Caco-2 (cell line): Measurements from ENCODE around the gene ALOXE3. TPM values are rescaled to one million over a fixed set of nuclear protein-coding genes. Genes with fewer than 3 reads are reported as not detected.

Source experiments
- BruUV-seq: library from RNA; stranded (reverse); fragments of 400-500 nt; replicated peaks from 2 replicates; lab custom pipeline; 2021; lab: Mats Ljungman, UMichigan
- CTCF ChIA-PET: fragments of 300-600 bp; sonication (Branson Sonifier 250); formaldehyde crosslinking; loops from one replicate; lab custom pipeline; 2022; ENCODE audit warnings: antibody characterized with exemption; lab: Charles Lee
- POLR2A ChIA-PET: fragments of 300-600 bp; sonication (Branson Sonifier 250); formaldehyde crosslinking; loops from one replicate; lab custom pipeline; 2022; ENCODE audit warnings: antibody characterized with exemption; lab: Charles Lee
- DNase-seq, 2 experiments: peaks; one replicate each; pipeline versions ENCODE4 v3.0.0 to v3.0.0-alpha.2; 2020 to 2022
- H3K27me3 ChIP-seq: replicated peaks from 2 replicates; pipeline ENCODE4 v1.6.0; 2011; ENCODE audit warnings: low read length; ENCODE audit not compliant: control insufficient read depth, insufficient read depth
- H3K36me3 ChIP-seq: 2 replicates; pipeline ENCODE4 v1.5.1; 2011; ENCODE audit warnings: low read length; ENCODE audit not compliant: control insufficient read depth, insufficient read depth
- H3K4me1 ChIP-seq: fragments of 250-450 bp; sonication (Bioruptor Pico); 2 replicates; pipeline ENCODE4 v1.5.1; 2020; ENCODE audit warnings: mild to moderate bottlenecking
- H3K4me3 ChIP-seq: 2 replicates; pipeline ENCODE4 v1.5.1; 2011; ENCODE audit warnings: low read depth, mild to moderate bottlenecking, control low read depth, low read length
- H3K9me3 ChIP-seq: fragments of 250-450 bp; sonication (Bioruptor Pico); 2 replicates; pipeline ENCODE4 v1.5.1; 2020; ENCODE audit warnings: mild to moderate bottlenecking, moderate library complexity
- H3K27ac Mint-ChIP-seq: one replicate; pipeline ENCODE4 v1.8.0; 2022; ENCODE audit warnings: mixed read lengths; ENCODE audit not compliant: unreplicated experiment
- H3K27me3 Mint-ChIP-seq: one replicate; pipeline ENCODE4 v1.8.0; 2022; ENCODE audit warnings: mixed read lengths; ENCODE audit not compliant: insufficient read depth, unreplicated experiment
- H3K36me3 Mint-ChIP-seq: one replicate; pipeline ENCODE4 v1.8.0; 2022; ENCODE audit warnings: mild to moderate bottlenecking, mixed read lengths; ENCODE audit not compliant: insufficient read depth, unreplicated experiment
- H3K4me1 Mint-ChIP-seq: one replicate; pipeline ENCODE4 v1.8.0; 2022; ENCODE audit warnings: low read depth, mixed read lengths; ENCODE audit not compliant: unreplicated experiment
- H3K4me3 Mint-ChIP-seq: one replicate; pipeline ENCODE4 v1.8.0; 2022; ENCODE audit warnings: mild to moderate bottlenecking, moderate library complexity, mixed read lengths; ENCODE audit not compliant: unreplicated experiment
- H3K9me3 Mint-ChIP-seq: one replicate; pipeline ENCODE4 v1.8.0; 2022; ENCODE audit warnings: mixed read lengths; ENCODE audit not compliant: unreplicated experiment
- intact Hi-C: fragments of 100-400 bp; cut with micrococcal nuclease; formaldehyde crosslinking; loops from one replicate; pipeline ENCODE4 v1.10.0; 2022; ENCODE audit not compliant: unreplicated experiment
- total RNA-seq: library from RNA; stranded (reverse); gene quantifications from 2 replicates; pipeline ENCODE4 v1.2.3, GENCODE V29; 2022
- TF ChIP-seq, protein P1 (sequence below), 2 experiments: fragments of 200-600 bp in 1 of 2; IDR thresholded peaks; 1 replicate in 1 of 2; 2 replicates in 1 of 2; pipeline versions ENCODE4 v1.5.1 to v1.8.0; 2011 to 2022; ENCODE audit warnings: antibody characterized with exemption in 1 of 2, control low read depth in 1 of 2, inconsistent platforms in 1 of 2, low read depth in 1 of 2, low read length in 1 of 2, mild to moderate bottlenecking in 1 of 2, moderate library complexity in 1 of 2; ENCODE audit not compliant: insufficient read depth in 1 of 2, severe bottlenecking in 1 of 2, unreplicated experiment in 1 of 2

Gene ALOXE3
- total RNA-seq, 1 experiment from 2014 or later, result not detected

DNA sequence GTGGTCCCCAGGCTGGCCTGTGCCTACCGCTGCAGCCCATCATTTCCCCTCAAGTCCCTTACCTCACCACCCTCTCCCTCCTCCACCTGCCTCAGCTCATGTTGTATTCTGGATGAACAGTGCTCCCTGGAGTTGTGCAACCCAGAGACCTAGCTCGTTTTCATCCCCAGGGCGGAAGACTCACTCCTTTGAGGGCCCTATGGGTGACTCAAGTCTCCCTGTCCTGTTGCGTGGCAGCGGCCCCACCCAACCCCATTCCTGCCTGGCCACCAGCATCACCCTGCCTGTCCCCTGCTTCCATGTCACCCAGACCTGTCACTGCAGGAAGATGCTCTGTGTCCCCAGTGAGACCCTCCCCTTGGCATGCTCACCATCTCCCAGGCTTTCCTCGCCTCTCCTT, 34.1 kb downstream of the ALOXE3 start:
- no TSS peak for BruUV-seq
- no peaks in the 10 kb centered on the region for H3K4me1 ChIP-seq
- no peaks in the 10 kb centered on the region for H3K27me3 ChIP-seq
- H3K36me3 ChIP-seq, result no peaks in the 10 kb centered on the region
- Mint-ChIP-seq H3K27me3 (peaks cover 8% of the 10 kb centered on the region), H3K27ac (no peak overlapping the region), H3K4me1 (no peaks in the 10 kb centered on the region), H3K9me3 (no peaks in the 10 kb centered on the region), H3K4me3 (no peak overlapping the region), H3K36me3 (no peaks in the 10 kb centered on the region)
- ChIA-PET CTCF (no interaction called here), POLR2A (no interaction called here)
- no peaks in the 10 kb centered on the region for H3K9me3 ChIP-seq
- intact Hi-C loops, result loop anchor here (5.0 kb wide), 1 partner anchor 33 kb away; the partner anchor contains the start of gene ALOXE3
- no peak overlapping the region for H3K4me3 ChIP-seq
- no peak for DNase-seq
- TF ChIP-seq, protein P1, sequence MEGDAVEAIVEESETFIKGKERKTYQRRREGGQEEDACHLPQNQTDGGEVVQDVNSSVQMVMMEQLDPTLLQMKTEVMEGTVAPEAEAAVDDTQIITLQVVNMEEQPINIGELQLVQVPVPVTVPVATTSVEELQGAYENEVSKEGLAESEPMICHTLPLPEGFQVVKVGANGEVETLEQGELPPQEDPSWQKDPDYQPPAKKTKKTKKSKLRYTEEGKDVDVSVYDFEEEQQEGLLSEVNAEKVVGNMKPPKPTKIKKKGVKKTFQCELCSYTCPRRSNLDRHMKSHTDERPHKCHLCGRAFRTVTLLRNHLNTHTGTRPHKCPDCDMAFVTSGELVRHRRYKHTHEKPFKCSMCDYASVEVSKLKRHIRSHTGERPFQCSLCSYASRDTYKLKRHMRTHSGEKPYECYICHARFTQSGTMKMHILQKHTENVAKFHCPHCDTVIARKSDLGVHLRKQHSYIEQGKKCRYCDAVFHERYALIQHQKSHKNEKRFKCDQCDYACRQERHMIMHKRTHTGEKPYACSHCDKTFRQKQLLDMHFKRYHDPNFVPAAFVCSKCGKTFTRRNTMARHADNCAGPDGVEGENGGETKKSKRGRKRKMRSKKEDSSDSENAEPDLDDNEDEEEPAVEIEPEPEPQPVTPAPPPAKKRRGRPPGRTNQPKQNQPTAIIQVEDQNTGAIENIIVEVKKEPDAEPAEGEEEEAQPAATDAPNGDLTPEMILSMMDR (IDR thresholded peaks at IDR 0.05; ENCODE audit: insufficient read depth in 1 of 2, low read depth in 1 of 2, low read length in 1 of 2, severe bottlenecking in 1 of 2, unreplicated experiment in 1 of 2), result no peak

DNA sequence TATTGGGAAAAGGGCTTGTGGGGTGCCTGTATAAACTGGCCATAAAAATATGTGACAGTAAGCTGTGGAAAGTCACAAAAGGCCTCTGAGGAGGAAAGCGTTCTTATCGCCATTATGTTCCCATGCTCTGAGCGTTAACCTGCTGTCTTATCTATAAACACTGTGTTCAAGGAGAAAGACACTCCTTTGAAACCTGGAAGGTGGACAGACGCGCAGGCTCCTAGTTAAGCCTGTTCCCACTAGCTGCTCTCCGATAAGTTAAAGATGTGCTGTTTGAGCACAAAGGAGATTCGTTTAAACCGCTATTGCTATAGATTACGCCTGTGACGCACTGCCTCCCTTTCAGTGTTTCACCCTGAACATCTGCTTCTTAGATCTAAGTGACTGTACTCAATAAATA, 36.0 kb downstream of the ALOXE3 start:
- intact Hi-C loops, result loop anchor here (5.0 kb wide), 1 partner anchor 35 kb away; the partner anchor contains the start of gene ALOXE3
- Mint-ChIP-seq H3K4me3 (no peak overlapping the region), H3K27ac (no peak overlapping the region), H3K36me3 (no peaks in the 10 kb centered on the region), H3K27me3 (peaks cover 2% of the 10 kb centered on the region), H3K9me3 (no peaks in the 10 kb centered on the region), H3K4me1 (no peaks in the 10 kb centered on the region)
- DNase-seq, result no peak
- H3K4me3 ChIP-seq, result no peak overlapping the region
- H3K36me3 ChIP-seq, result no peaks in the 10 kb centered on the region
- H3K27me3 ChIP-seq, result no peaks in the 10 kb centered on the region
- ChIA-PET POLR2A (no interaction called here), CTCF (no interaction called here)
- no TSS peak for BruUV-seq
- H3K4me1 ChIP-seq, result no peaks in the 10 kb centered on the region
- H3K9me3 ChIP-seq, result no peaks in the 10 kb centered on the region
- TF ChIP-seq, protein P1 (IDR thresholded peaks at IDR 0.05; ENCODE audit: insufficient read depth in 1 of 2, low read depth in 1 of 2, low read length in 1 of 2, severe bottlenecking in 1 of 2, unreplicated experiment in 1 of 2), result no peak

DNA sequence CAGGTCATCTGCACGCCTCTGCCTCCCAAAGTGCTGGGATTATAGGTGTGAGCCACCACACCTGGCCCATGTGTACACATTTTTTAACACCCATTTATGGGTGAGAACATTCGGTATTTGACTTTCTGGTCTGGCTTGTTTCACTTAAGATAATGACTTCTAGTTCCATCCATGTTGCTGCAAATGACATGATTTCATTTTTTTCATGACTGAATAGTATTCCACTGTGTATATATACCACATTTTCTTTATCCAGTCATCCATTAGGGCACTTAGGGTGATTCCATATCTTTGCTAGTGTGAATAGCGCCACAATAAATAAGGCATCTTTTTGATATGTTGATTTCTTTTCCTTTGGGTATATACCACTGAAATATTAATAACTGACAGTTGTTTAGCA, 36.4 kb downstream of the ALOXE3 start:
- H3K9me3 Mint-ChIP-seq, result no peaks in the 10 kb centered on the region
- H3K36me3 ChIP-seq, result no peaks in the 10 kb centered on the region
- no peaks in the 10 kb centered on the region for H3K4me1 ChIP-seq
- TF ChIP-seq, protein P1 (IDR thresholded peaks at IDR 0.05; ENCODE audit: insufficient read depth in 1 of 2, low read depth in 1 of 2, low read length in 1 of 2, severe bottlenecking in 1 of 2, unreplicated experiment in 1 of 2), result no peak
- no peaks in the 10 kb centered on the region for H3K9me3 ChIP-seq
- H3K27me3 ChIP-seq, result no peaks in the 10 kb centered on the region
- no peak overlapping the region for H3K27ac Mint-ChIP-seq
- CTCF ChIA-PET, result no interaction called here
- no peak for DNase-seq
- POLR2A ChIA-PET, result no interaction called here
- intact Hi-C loops, result loop anchor here (5.0 kb wide), 1 partner anchor 35 kb away; the partner anchor contains the start of gene ALOXE3
- no peaks in the 10 kb centered on the region for H3K4me1 Mint-ChIP-seq
- no TSS peak for BruUV-seq
- no peak overlapping the region for H3K4me3 Mint-ChIP-seq
- peaks cover 2% of the 10 kb centered on the region for H3K27me3 Mint-ChIP-seq
- no peaks in the 10 kb centered on the region for H3K36me3 Mint-ChIP-seq
- H3K4me3 ChIP-seq, result no peak overlapping the region
